ENCODE measurements around the gene TNMD. TPM values are rescaled to one million over a fixed set of nuclear protein-coding genes. Genes with fewer than 3 reads are reported as not detected.

The TNMD gene
- total and polyA plus RNA-seq, 10 of the 15 experiments (the other 5 are each of a cell fraction or from before 2014, with no cell fraction given), result not detected

DNA sequence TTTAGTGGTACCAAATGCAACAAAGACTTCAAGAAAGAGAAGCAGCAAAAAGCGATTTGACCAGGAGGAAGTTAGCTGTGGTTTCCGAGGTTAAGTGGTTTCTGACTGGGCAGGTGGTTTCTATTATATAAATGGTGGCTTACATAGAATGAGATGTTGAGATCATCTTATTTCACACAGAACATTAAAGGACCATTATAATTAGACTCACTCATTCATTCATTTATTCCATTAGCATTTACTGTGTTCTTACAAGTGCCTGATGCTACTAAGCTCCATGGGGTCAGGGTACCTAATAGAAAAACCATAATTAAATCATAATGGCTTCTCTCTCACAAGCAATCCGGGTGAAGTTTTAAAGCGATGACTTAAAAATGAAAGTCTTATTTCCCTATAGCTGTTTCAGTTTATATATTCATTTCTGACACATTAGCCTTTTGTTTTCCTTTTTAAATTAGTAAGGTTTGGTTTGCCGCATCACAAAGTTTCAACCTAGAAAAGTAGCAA, 41.3 kb downstream of the TNMD start (continued):
- TF ChIP-seq FOXM1 (IDR thresholded peaks at IDR 0.05; ENCODE audit: low read depth, low read length) (peak; percentile 91), IKZF2 (IDR thresholded peaks at IDR 0.05) (peak in 1 of 2 experiments; percentile 57; a peak in 2 of 4 replicates), IRF4 (IDR thresholded peaks at IDR 0.05; ENCODE audit: low read depth, low read length) (0 out of 2 replicates have a peak, but pooled peaks have one; percentile 23), GABPA (IDR thresholded peaks at IDR 0.05; ENCODE audit: low read depth) (peak; percentile 70), SRF (IDR thresholded peaks at IDR 0.05; ENCODE audit: low read depth in 2 of 2, low read length in 2 of 2) (0 out of 4 replicates have a peak, but pooled peaks of 1 of the 2 experiments have one; percentile 29), POU2F2 (IDR thresholded peaks at IDR 0.05; ENCODE audit: borderline replicate concordance, low read depth, low read length) (no peak), BRCA1 (IDR thresholded peaks at IDR 0.05; ENCODE audit: low read depth, low read length) (no peak), RBBP5 (conservative IDR thresholded peaks at IDR 0.05) (no peak), NFIC (IDR thresholded peaks at IDR 0.05; ENCODE audit: low read depth, low read length) (peak; percentile 98), KLF5 (IDR thresholded peaks at IDR 0.05; ENCODE audit: partially characterized antibody) (no peak), GATAD2B (conservative IDR thresholded peaks at IDR 0.05; ENCODE audit: low read depth) (no peak), CHD4 (IDR thresholded peaks at IDR 0.05) (no peak), ZSCAN29 (IDR thresholded peaks at IDR 0.05) (no peak), WRNIP1 (IDR thresholded peaks at IDR 0.05; ENCODE audit: borderline replicate concordance, low read depth, low read length) (no peak), JUNB (IDR thresholded peaks at IDR 0.05) (peak; percentile 88), FOS (IDR thresholded peaks at IDR 0.05; ENCODE audit: borderline replicate concordance, extremely low read depth, insufficient read length) (no peak), MEF2B (IDR thresholded peaks at IDR 0.05; ENCODE audit: partially characterized antibody, poor library complexity, severe bottlenecking) (peak; percentile 17), MEF2A (IDR thresholded peaks at IDR 0.05; ENCODE audit: insufficient read depth, low read depth, low read length) (peak; percentile 68; the same call in 1 of the 2 replicates)
- TF ChIP-seq, protein P1, sequence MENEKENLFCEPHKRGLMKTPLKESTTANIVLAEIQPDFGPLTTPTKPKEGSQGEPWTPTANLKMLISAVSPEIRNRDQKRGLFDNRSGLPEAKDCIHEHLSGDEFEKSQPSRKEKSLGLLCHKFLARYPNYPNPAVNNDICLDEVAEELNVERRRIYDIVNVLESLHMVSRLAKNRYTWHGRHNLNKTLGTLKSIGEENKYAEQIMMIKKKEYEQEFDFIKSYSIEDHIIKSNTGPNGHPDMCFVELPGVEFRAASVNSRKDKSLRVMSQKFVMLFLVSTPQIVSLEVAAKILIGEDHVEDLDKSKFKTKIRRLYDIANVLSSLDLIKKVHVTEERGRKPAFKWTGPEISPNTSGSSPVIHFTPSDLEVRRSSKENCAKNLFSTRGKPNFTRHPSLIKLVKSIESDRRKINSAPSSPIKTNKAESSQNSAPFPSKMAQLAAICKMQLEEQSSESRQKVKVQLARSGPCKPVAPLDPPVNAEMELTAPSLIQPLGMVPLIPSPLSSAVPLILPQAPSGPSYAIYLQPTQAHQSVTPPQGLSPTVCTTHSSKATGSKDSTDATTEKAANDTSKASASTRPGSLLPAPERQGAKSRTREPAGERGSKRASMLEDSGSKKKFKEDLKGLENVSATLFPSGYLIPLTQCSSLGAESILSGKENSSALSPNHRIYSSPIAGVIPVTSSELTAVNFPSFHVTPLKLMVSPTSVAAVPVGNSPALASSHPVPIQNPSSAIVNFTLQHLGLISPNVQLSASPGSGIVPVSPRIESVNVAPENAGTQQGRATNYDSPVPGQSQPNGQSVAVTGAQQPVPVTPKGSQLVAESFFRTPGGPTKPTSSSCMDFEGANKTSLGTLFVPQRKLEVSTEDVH (IDR thresholded peaks at IDR 0.05; ENCODE audit: low read depth, partially characterized antibody), result no peak
- TF ChIP-seq, protein P2, sequence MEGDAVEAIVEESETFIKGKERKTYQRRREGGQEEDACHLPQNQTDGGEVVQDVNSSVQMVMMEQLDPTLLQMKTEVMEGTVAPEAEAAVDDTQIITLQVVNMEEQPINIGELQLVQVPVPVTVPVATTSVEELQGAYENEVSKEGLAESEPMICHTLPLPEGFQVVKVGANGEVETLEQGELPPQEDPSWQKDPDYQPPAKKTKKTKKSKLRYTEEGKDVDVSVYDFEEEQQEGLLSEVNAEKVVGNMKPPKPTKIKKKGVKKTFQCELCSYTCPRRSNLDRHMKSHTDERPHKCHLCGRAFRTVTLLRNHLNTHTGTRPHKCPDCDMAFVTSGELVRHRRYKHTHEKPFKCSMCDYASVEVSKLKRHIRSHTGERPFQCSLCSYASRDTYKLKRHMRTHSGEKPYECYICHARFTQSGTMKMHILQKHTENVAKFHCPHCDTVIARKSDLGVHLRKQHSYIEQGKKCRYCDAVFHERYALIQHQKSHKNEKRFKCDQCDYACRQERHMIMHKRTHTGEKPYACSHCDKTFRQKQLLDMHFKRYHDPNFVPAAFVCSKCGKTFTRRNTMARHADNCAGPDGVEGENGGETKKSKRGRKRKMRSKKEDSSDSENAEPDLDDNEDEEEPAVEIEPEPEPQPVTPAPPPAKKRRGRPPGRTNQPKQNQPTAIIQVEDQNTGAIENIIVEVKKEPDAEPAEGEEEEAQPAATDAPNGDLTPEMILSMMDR (IDR thresholded peaks at IDR 0.05 in 2 of 3, conservative IDR thresholded peaks at IDR 0.05 in 1 of 3; ENCODE audit: control insufficient read depth in 2 of 3, extremely low read depth in 1 of 3, insufficient read depth in 1 of 3, low read depth in 3 of 3, low read length in 3 of 3), result no peak
- TF ChIP-seq, protein P3, sequence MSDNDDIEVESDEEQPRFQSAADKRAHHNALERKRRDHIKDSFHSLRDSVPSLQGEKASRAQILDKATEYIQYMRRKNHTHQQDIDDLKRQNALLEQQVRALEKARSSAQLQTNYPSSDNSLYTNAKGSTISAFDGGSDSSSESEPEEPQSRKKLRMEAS (IDR thresholded peaks at IDR 0.05; ENCODE audit: low read depth, low read length), result no peak
- TF ChIP-seq, protein P4, sequence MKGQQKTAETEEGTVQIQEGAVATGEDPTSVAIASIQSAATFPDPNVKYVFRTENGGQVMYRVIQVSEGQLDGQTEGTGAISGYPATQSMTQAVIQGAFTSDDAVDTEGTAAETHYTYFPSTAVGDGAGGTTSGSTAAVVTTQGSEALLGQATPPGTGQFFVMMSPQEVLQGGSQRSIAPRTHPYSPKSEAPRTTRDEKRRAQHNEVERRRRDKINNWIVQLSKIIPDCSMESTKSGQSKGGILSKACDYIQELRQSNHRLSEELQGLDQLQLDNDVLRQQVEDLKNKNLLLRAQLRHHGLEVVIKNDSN (IDR thresholded peaks at IDR 0.05; ENCODE audit: borderline replicate concordance, extremely low read length, insufficient read depth, low read depth, low read length), result no peak
- TF ChIP-seq, protein P5, sequence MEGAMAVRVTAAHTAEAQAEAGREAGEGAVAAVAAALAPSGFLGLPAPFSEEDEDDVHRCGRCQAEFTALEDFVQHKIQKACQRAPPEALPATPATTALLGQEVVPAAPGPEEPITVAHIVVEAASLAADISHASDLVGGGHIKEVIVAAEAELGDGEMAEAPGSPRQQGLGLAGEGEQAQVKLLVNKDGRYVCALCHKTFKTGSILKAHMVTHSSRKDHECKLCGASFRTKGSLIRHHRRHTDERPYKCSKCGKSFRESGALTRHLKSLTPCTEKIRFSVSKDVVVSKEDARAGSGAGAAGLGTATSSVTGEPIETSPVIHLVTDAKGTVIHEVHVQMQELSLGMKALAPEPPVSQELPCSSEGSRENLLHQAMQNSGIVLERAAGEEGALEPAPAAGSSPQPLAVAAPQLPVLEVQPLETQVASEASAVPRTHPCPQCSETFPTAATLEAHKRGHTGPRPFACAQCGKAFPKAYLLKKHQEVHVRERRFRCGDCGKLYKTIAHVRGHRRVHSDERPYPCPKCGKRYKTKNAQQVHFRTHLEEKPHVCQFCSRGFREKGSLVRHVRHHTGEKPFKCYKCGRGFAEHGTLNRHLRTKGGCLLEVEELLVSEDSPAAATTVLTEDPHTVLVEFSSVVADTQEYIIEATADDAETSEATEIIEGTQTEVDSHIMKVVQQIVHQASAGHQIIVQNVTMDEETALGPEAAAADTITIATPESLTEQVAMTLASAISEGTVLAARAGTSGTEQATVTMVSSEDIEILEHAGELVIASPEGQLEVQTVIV (IDR thresholded peaks at IDR 0.05; ENCODE audit: borderline replicate concordance, partially characterized antibody), result no peak

Data from GM12878 (cell line).